GM12891 (cell line): ENCODE data around the gene C2orf92.
A peak's percentile ranks its signal among the peaks of the same experiment; 100 is the strongest.

Experiments used
- DNase-seq: peaks from one replicate; pipeline ENCODE4 v3.0.0; 2011; ENCODE audit warnings: low spot score; ENCODE audit not compliant: insufficient read length
- FAIRE-seq: peaks from 2 replicates; lab custom pipeline; 2011; peaks lifted over from hg19 to GRCh38; lab: Jason Lieb, UNC
- PAX5 ChIP-seq: IDR thresholded peaks from 2 replicates; pipeline ENCODE4 v1.6.1; 2011; ENCODE audit warnings: low read length, moderate library complexity, mild to moderate bottlenecking; ENCODE audit not compliant: insufficient read depth, severe bottlenecking
- POLR2A ChIP-seq: IDR thresholded peaks from 2 replicates; pipeline ENCODE4 v1.6.1; 2011; ENCODE audit warnings: low read depth, low read length, control low read depth
- POLR2AphosphoS5 ChIP-seq: IDR thresholded peaks from 2 replicates; pipeline ENCODE4 v1.6.1; 2011; ENCODE audit warnings: low read depth, low read length, control low read depth
- POU2F2 ChIP-seq: IDR thresholded peaks from 2 replicates; pipeline ENCODE4 v1.6.1; 2011; ENCODE audit warnings: low read depth, mild to moderate bottlenecking, control low read depth, low read length, moderate library complexity
- SPI1 ChIP-seq: IDR thresholded peaks from 2 replicates; pipeline ENCODE4 v1.6.1; 2011; ENCODE audit warnings: low read depth, low read length, control low read depth
- TAF1 ChIP-seq: IDR thresholded peaks from 2 replicates; pipeline ENCODE4 v1.6.1; 2011; ENCODE audit warnings: low read depth, low read length, control low read depth

C2orf92 gene

GRCh38 chr2:97653473-97653872 lies 16.0 kb upstream of the C2orf92 start:
- TF ChIP-seq SPI1 (0 out of 2 replicates have a peak, but pooled peaks have one; percentile 3), PAX5 (no peak)
- DNase-seq (no peak), FAIRE-seq (no peak)

GRCh38 chr2:97653874-97654273 lies 15.6 kb upstream of the C2orf92 start:
- no peak for FAIRE-seq
- TF ChIP-seq PAX5: no peak
- TF ChIP-seq POLR2A: no peak
- TF ChIP-seq SPI1: no peak
- peak; percentile 28; the same call in 1 of the 2 replicates for TF ChIP-seq POLR2AphosphoS5
- TF ChIP-seq POU2F2: no peak
- no peak for TF ChIP-seq TAF1
- DNase-seq: no peak

GRCh38 chr2:97654309-97654708 lies 15.2 kb upstream of the C2orf92 start:
- DNase-seq (no peak), FAIRE-seq (no peak)
- no peak for TF ChIP-seq PAX5
- no peak for TF ChIP-seq POLR2AphosphoS5
- no peak for TF ChIP-seq POU2F2
- TF ChIP-seq POLR2A: no peak
- TF ChIP-seq TAF1: no peak
- no peak for TF ChIP-seq SPI1

GRCh38 chr2:97654791-97655190 lies 14.7 kb upstream of the C2orf92 start:
- DNase-seq: no peak
- FAIRE-seq: no peak
- TF ChIP-seq POLR2AphosphoS5 (peak; percentile 66; the same call in 1 of the 2 replicates), PAX5 (no peak), POLR2A (no peak)

GRCh38 chr2:97656129-97656755 lies 13.3 kb upstream of the C2orf92 start:
- no peak for FAIRE-seq

GRCh38 chr2:97656905-97657587 lies 12.5 kb upstream of the C2orf92 start:
- no peak for DNase-seq
- no peak for FAIRE-seq

More at GRCh38 chr2:97656129-97656755, 13.3 kb upstream of the C2orf92 start:
- TF ChIP-seq POLR2A (0 out of 2 replicates have a peak, but pooled peaks have one; percentile 10), POLR2AphosphoS5 (no peak)
- no peak for DNase-seq

GRCh38 chr2:97657986-97658690 lies 11.4 kb upstream of the C2orf92 start:
- TF ChIP-seq TAF1: no peak
- TF ChIP-seq POLR2A: 0 out of 2 replicates have a peak, but pooled peaks have one; percentile 47
- FAIRE-seq: no peak
- DNase-seq: no peak

More at GRCh38 chr2:97656905-97657587, 12.5 kb upstream of the C2orf92 start:
- no peak for TF ChIP-seq PAX5
- TF ChIP-seq SPI1: no peak
- no peak for TF ChIP-seq POLR2A
- no peak for TF ChIP-seq POLR2AphosphoS5
- TF ChIP-seq TAF1: no peak
- no peak for TF ChIP-seq POU2F2

- no peak for TF ChIP-seq POU2F2
- no peak for TF ChIP-seq POLR2A
- no peak for TF ChIP-seq POLR2AphosphoS5
- TF ChIP-seq TAF1: no peak
- no peak for DNase-seq
- no peak for FAIRE-seq
These were observed 10.8 kb upstream of the C2orf92 start for GRCh38 chr2:97658691-97659157.

- DNase-seq (no peak), FAIRE-seq (no peak)
- no peak for TF ChIP-seq POU2F2
- TF ChIP-seq POLR2A: no peak
- no peak for TF ChIP-seq TAF1
- TF ChIP-seq SPI1: no peak
- no peak for TF ChIP-seq PAX5
- no peak for TF ChIP-seq POLR2AphosphoS5
These were observed 10.1 kb upstream of the C2orf92 start for GRCh38 chr2:97659256-97660043.
